ENCODE measurements around the gene CRYGN. TPM values are rescaled to one million over a fixed set of nuclear protein-coding genes. Genes with fewer than 3 reads are reported as not detected.
A peak's percentile ranks its signal among the peaks of the same experiment; 100 is the strongest.

The CRYGN gene
- total and polyA plus RNA-seq, 2 experiments from 2014 or later = 0.24 TPM; not detected in 1

DNA sequence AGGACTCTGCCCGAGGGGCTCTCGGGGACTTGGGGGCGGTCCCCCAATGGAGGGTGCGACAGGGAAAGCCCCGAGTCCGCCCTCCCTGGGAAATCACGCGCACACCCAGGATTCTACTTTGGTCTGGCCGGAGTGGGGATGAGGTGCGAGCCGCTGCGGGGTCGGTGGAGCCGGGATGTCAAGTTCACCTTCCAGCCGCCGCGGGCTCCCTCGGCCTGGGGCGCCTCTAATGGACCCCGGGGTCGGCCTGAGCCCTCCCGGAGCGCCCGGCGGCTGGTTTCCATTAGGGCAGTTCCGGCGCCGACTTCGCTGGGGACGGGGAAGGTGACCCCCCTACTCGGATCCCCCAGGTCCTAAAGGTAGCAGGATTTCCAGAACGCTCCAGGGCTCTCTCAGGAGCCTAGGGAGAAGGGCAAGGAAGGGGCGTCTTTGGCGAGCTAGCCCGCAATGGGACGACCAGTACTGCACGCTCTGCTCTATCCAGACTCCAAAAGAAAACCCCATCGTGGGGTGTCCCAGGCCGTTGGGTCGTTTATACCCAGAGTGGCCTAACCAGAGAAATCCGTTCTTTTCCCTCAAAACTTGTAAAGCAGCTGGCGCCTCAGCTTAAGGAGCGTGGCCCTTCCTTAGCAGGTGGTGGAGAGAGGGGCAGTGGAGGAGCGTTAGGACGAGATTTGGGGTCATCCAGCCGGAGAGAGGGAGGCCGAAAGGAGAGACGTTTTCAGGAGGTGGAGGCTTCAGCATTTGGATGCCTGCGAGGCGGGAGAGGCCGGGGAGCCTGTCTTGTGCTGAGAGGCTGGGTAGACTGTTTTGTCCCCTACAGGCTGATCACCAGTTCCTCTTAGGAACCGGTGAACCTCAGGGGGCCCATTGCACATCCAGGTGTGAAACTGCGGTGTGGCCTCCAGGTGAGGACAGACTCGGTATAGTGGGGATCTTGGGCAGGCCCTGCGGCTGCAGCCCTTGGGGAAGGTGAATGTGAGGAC lies 29.2 kb downstream of the CRYGN start:
- 25% methylated on average over 46 of the region's 55 CpGs for WGBS (ENCODE audit: low lambda C conversion rate, missing lambda C conversion rate)
- Histone ChIP-seq H4K20me1 (ENCODE audit: insufficient read depth, poor library complexity, severe bottlenecking) (no peaks in the 10 kb centered on the region), H3K4me3 (peak overlapping the region; percentile 94), H3K27ac (peak overlapping the region; percentile 19), H3K9me2 (replicated peaks; ENCODE audit: insufficient read depth) (no peaks in the 10 kb centered on the region), H3K27me3 (peaks cover 38% of the 10 kb centered on the region), H3K36me3 (replicated peaks; ENCODE audit: insufficient read depth, low read depth) (no peaks in the 10 kb centered on the region), H3K4me2 (peak overlapping the region; percentile 98), H2AFZ (peak overlapping the region; percentile 89), H3K4me1 (ENCODE audit: insufficient read depth) (peaks cover 10% of the 10 kb centered on the region), H3K79me2 (peaks cover 11% of the 10 kb centered on the region), H3K9me3 (ENCODE audit: low read depth) (no peaks in the 10 kb centered on the region)
- TF ChIP-seq EZH2 (IDR thresholded peaks at IDR 0.05; ENCODE audit: borderline replicate concordance) (peak; percentile 19), EZH2phosphoT487 (IDR thresholded peaks at IDR 0.05; ENCODE audit: low read depth, severe bottlenecking, unreplicated experiment) (no peak)
- DNase-seq (ENCODE audit: low spot score) = peak; percentile 68

GRCh38 chr7:151409667-151410404 lies 30.1 kb downstream of the CRYGN start, which contains the start of gene WDR86:
Gene WDR86 (minus strand): TSS chr7:151410038. CDS start chr7:151409589, 449 bp downstream.
- peak; percentile 74 for TF ChIP-seq EZH2 (IDR thresholded peaks at IDR 0.05; ENCODE audit: borderline replicate concordance)
- TF ChIP-seq EZH2phosphoT487 (IDR thresholded peaks at IDR 0.05; ENCODE audit: low read depth, severe bottlenecking, unreplicated experiment) = no peak
- TF ChIP-seq, protein P1, sequence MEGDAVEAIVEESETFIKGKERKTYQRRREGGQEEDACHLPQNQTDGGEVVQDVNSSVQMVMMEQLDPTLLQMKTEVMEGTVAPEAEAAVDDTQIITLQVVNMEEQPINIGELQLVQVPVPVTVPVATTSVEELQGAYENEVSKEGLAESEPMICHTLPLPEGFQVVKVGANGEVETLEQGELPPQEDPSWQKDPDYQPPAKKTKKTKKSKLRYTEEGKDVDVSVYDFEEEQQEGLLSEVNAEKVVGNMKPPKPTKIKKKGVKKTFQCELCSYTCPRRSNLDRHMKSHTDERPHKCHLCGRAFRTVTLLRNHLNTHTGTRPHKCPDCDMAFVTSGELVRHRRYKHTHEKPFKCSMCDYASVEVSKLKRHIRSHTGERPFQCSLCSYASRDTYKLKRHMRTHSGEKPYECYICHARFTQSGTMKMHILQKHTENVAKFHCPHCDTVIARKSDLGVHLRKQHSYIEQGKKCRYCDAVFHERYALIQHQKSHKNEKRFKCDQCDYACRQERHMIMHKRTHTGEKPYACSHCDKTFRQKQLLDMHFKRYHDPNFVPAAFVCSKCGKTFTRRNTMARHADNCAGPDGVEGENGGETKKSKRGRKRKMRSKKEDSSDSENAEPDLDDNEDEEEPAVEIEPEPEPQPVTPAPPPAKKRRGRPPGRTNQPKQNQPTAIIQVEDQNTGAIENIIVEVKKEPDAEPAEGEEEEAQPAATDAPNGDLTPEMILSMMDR (IDR thresholded peaks at IDR 0.05; ENCODE audit: poor library complexity) = no peak

GRCh38 chr7:151408839-151409666 lies 30.9 kb downstream of the CRYGN start:
- Histone ChIP-seq H3K79me2 (peaks cover 11% of the 10 kb centered on the region), H4K20me1 (ENCODE audit: insufficient read depth, poor library complexity, severe bottlenecking) (no peaks in the 10 kb centered on the region), H3K27ac (peak overlapping the region; percentile 46), H3K9me2 (replicated peaks; ENCODE audit: insufficient read depth) (no peaks in the 10 kb centered on the region), H3K4me2 (peak overlapping the region; percentile 98), H3K4me1 (ENCODE audit: insufficient read depth) (peaks cover 18% of the 10 kb centered on the region), H2AFZ (peak overlapping the region; percentile 89), H3K27me3 (peaks cover 38% of the 10 kb centered on the region), H3K36me3 (replicated peaks; ENCODE audit: insufficient read depth, low read depth) (no peaks in the 10 kb centered on the region), H3K4me3 (peak overlapping the region; percentile 94), H3K9me3 (ENCODE audit: low read depth) (no peaks in the 10 kb centered on the region)
- TF ChIP-seq, protein P1 (IDR thresholded peaks at IDR 0.05; ENCODE audit: poor library complexity) = no peak
- TF ChIP-seq EZH2phosphoT487 (IDR thresholded peaks at IDR 0.05; ENCODE audit: low read depth, severe bottlenecking, unreplicated experiment) (no peak), EZH2 (IDR thresholded peaks at IDR 0.05; ENCODE audit: borderline replicate concordance) (no peak)
- 5% methylated on average over 34 of the region's 61 CpGs for WGBS (ENCODE audit: low lambda C conversion rate, missing lambda C conversion rate)
- peak; percentile 40 for DNase-seq (ENCODE audit: low spot score)

More at GRCh38 chr7:151409667-151410404, 30.1 kb downstream of the CRYGN start, which contains the start of gene WDR86:
- Histone ChIP-seq H3K27me3 (peaks cover 38% of the 10 kb centered on the region), H3K4me2 (peak within 1 kb of the TSS; percentile 98), H3K36me3 (replicated peaks; ENCODE audit: insufficient read depth, low read depth) (no peaks in the 10 kb centered on the region), H3K4me3 (peak within 1 kb of the TSS; percentile 94), H3K9me2 (replicated peaks; ENCODE audit: insufficient read depth) (no peaks in the 10 kb centered on the region), H2AFZ (peak within 1 kb of the TSS; percentile 89), H3K79me2 (peaks cover 11% of the 10 kb centered on the region), H4K20me1 (ENCODE audit: insufficient read depth, poor library complexity, severe bottlenecking) (no peaks in the 10 kb centered on the region), H3K4me1 (ENCODE audit: insufficient read depth) (peaks cover 11% of the 10 kb centered on the region), H3K9me3 (ENCODE audit: low read depth) (no peaks in the 10 kb centered on the region), H3K27ac (peak within 1 kb of the TSS; percentile 46)
- WGBS (ENCODE audit: low lambda C conversion rate, missing lambda C conversion rate) = 1% methylated on average over 25 of the region's 75 CpGs
- DNase-seq (ENCODE audit: low spot score) = peak; percentile 69

All from hepatocyte (in vitro differentiated cells).